Measurements from ENCODE around the gene LLCFC1.

Gene LLCFC1

GRCh38 chr7:142961973-142962926 is 23.0 kb downstream of the LLCFC1 start, which contains the start of gene KEL:
KEL (minus strand) TSS chr7:142962363; CDS start chr7:142962206, 157 bp downstream.
- no peak within 1 kb of the TSS for H3K27ac ChIP-seq
- TF ChIP-seq ZFX (IDR thresholded peaks at IDR 0.05; ENCODE audit: borderline replicate concordance), result no peak
- TF ChIP-seq, protein P1, sequence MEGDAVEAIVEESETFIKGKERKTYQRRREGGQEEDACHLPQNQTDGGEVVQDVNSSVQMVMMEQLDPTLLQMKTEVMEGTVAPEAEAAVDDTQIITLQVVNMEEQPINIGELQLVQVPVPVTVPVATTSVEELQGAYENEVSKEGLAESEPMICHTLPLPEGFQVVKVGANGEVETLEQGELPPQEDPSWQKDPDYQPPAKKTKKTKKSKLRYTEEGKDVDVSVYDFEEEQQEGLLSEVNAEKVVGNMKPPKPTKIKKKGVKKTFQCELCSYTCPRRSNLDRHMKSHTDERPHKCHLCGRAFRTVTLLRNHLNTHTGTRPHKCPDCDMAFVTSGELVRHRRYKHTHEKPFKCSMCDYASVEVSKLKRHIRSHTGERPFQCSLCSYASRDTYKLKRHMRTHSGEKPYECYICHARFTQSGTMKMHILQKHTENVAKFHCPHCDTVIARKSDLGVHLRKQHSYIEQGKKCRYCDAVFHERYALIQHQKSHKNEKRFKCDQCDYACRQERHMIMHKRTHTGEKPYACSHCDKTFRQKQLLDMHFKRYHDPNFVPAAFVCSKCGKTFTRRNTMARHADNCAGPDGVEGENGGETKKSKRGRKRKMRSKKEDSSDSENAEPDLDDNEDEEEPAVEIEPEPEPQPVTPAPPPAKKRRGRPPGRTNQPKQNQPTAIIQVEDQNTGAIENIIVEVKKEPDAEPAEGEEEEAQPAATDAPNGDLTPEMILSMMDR (IDR thresholded peaks at IDR 0.05), result no peak

DNA sequence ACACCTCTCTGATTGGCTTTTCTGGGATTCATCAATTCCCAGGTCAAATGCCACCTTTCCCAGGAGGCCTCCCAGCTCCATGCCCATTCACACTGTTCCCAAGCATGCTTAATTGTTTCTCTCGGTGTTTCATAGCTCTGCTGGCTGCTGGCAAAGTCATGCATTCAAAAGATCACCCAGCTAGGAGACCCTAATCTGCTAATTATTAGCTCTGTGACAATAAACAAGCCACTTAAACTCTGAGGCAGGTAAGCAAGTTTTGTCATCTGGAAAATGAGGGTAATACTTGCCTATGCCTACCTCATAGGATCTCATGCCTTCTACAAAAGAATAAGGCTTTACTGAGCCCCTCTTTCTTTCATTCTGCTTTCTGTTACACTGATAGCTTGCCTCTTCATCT is 23.7 kb downstream of the LLCFC1 start:
- TF ChIP-seq ZFX (IDR thresholded peaks at IDR 0.05; ENCODE audit: borderline replicate concordance), result no peak
- TF ChIP-seq, protein P1 (IDR thresholded peaks at IDR 0.05), result no peak
- no peak overlapping the region for H3K27ac ChIP-seq

GRCh38 chr7:142963993-142964392 is 24.7 kb downstream of the LLCFC1 start:
- H3K27ac ChIP-seq, result no peak overlapping the region
- TF ChIP-seq, protein P1 (IDR thresholded peaks at IDR 0.05), result no peak
- TF ChIP-seq ZFX (IDR thresholded peaks at IDR 0.05; ENCODE audit: borderline replicate concordance), result no peak

DNA sequence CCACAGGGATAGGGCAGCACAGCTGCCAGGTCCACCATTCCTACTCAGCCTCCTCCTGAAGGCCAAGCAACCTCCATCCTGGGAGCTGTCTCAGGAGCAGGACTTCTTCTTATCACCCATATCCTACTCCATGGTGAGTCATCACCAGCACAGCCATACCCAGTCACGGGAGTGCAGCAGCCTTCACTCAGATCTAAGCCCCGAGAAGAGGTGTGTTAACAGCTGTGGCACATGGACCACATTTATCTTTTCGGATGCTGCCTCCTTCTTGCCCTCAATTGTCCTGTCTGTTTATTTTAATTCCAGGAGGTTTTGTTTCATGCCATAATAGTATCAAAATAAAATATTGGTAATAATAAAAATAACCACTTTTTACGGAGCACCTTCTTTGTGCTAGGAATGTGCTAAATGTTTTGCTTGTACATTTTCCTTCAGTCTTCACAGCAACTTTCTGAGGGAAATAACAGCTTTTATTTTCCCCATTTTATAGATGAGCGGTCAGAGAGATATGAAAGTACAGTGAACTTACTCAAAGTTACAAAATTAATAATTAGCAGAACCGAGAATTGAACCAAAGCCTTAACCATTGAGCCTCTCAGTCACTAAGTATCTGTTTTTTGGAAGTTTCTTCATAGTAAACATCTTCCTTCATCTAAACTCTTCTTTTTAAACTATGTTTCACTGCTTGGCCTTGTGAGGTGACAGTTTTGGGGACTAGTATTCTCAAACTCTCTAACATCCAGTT is 25.4 kb downstream of the LLCFC1 start:
- no peak overlapping the region for H3K27ac ChIP-seq
- TF ChIP-seq, protein P1 (IDR thresholded peaks at IDR 0.05), result no peak
- TF ChIP-seq ZFX (IDR thresholded peaks at IDR 0.05; ENCODE audit: borderline replicate concordance), result no peak

GRCh38 chr7:142968229-142968628 is 28.9 kb downstream of the LLCFC1 start:
- H3K27ac ChIP-seq, result no peak overlapping the region
- TF ChIP-seq, protein P1 (IDR thresholded peaks at IDR 0.05), result no peak
- TF ChIP-seq ZFX (IDR thresholded peaks at IDR 0.05; ENCODE audit: borderline replicate concordance), result no peak

GRCh38 chr7:142969183-142969582 is 29.9 kb downstream of the LLCFC1 start:
- no peak overlapping the region for H3K27ac ChIP-seq
- TF ChIP-seq, protein P1 (IDR thresholded peaks at IDR 0.05), result no peak
- TF ChIP-seq ZFX (IDR thresholded peaks at IDR 0.05; ENCODE audit: borderline replicate concordance), result no peak
